HG03439 (cell line): ENCODE results near the gene IL10RB.
"Not testable (repeated sequence)": the region's sequence is repeated elsewhere in the genome, so short reads cannot be mapped to it uniquely, and the experiment has no call there.

Experiments used
- ATAC-seq: cut with Tn5 transposase; IDR thresholded peaks from one replicate; pipeline ENCODE4 v1.9.1; 2021; ENCODE audit warnings: mild to moderate bottlenecking, moderate library complexity; ENCODE audit not compliant: unreplicated experiment

The IL10RB gene

DNA sequence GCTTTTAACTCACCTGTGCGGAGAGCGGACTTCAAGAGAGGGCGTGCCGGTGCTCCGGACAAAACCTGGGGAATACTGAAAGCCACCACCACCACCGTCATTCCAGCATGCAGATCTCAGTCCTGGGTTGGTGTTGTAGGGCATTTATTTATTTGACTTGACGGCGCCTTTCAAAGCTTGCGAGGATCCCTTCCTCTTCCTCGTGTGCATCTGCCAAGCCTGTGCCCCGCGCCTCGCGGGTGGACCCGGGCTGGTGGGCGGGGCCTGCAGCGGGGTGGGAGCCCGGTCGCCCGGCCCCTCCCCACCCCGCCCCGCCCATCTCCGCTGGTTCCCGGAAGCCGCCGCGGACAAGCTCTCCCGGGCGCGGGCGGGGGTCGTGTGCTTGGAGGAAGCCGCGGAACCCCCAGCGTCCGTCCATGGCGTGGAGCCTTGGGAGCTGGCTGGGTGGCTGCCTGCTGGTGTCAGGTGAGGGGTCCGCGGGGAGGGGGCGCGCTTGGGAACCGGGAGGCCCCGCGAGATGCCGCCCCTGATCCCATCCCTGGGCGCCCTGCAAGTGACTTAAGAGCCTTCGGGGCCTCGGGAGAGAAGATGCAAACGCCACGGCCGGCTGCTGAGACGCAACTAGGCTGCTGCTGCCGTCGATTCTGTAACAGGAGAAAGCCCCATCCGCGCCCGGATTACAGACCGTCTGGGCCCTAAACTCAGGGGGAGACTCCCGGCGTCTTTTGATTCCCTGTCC is at the start of gene IL10RB:
Gene IL10RB (plus strand): TSS at position 318 of the 739 bp plus-strand sequence. CDS start 99 bp downstream, at position 417.
- peak; percentile 39 for ATAC-seq

DNA sequence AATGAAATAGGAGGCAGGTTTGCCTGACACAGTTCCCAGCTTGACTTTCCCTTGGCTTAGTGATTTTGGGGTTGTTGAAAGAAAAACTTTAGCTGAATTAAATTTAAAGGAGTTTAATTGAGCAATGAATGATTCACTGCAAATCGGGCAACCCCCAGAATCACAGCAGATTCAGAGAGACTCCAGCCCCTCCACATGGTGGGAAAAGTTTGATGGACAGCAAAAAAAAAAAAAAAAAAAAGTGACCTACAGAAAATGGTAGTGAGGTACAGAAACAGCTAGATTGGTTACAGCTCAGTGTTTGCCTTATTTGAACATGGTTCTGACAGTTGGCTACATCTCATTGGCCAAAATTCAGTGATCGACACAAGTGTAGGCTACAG is 49.0 kb upstream of the IL10RB start:
- ATAC-seq, result no peak

DNA sequence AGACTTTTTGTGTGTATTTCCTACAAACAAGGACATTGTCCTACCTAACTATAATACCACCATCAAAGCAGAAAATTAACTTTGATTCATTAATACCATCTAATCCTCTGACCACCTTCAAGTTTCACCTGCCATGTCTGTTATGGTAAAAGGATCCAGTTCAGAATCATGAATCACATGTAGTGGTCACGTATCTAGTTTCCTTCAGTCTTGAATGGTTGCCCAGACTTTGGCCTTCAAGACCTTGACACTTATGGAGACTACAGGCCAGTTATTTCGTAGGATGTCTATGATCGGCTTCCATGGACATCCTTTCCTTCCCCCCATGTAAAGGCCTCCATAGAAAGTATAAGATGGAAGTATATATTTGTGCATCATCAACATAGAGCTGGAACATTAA is 46.9 kb upstream of the IL10RB start:
- no peak for ATAC-seq

- no peak for ATAC-seq
Measured at GRCh38 chr21:33219954-33220353, 46.2 kb upstream of the IL10RB start.

DNA sequence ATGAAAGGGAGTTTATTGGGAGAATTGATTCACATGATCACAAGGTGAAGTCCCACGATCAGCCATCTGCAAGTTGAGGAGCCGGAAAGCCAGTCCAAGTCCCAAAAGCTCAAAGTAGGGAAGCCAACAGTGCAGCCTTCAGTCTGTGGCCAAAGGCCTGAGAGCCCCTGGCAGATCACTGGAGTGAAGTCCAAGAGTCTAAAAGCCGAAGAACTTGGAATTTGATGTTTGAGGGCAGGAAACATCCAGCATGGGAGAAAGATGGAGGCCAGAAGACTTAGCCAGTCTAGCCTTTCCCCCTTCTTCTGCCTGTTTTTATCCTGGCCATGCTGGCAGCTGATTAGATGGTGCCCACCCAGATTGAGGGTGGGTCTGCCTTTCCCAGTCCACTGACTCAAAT is 40.8 kb upstream of the IL10RB start:
- ATAC-seq, result not testable (repeated sequence)

DNA sequence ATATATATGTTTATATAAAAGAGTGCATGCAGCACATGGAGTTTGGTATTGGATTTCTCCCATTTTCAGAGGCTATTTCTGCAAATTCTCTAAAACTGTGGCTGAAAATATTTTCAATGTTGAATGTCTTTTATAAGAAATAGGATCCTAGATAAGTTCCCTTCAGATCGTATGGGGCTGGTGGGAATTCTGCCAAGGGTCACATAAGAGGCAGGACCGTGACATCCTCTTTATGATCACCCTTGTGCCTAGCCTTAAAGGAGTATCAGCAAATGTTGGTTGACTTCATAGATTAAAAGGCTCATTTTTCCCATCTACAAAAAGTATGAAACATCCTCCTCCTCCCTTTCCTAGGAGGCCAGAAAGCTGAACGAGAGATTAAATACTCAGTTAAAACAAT is 37.7 kb upstream of the IL10RB start:
- no peak for ATAC-seq

- ATAC-seq, result no peak
Measured at GRCh38 chr21:33229099-33229783, 36.9 kb upstream of the IL10RB start.

GRCh38 chr21:33229784-33230544 is 36.2 kb upstream of the IL10RB start, which contains the start of gene IFNAR2:
Gene IFNAR2 (plus strand): TSS chr21:33229938. CDS start chr21:33241923, 11,985 bp downstream.
- ATAC-seq, result peak; percentile 68

DNA sequence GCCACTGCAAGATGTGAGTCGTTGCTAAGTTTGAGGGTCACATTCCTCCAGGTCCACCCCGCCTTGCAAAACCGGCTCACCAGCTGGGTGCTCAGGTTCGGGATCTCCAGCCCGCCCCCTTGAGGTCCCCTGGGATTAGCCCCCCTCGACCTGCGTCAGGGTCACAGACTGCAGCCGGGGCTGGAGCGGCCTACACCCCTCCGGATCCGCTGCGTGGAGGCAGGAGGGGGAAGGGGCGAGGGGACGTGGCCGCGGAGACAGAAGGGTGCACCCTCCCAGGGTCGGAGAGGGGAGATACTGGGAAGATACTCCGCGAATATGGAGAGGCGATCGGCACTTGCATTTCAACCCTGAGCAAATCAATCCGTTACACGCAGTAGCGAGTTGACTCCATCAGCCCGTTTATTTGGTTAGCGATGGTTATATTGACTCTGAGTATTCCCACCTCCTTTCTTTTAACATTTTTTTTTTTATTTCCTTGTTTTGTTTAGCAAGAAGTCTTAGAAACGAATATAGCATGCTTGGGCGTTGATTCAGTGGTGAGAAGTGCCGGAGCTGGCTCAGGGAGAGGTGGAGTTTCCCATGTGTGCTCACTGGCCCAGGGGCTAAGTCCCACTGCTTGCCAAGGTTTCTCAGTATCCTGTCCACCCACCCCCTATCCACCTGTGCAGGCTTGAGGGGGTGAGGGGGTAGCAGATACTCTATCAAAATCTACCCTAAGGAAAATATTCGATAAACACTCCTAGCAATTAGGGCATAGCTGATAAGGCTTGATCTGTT is 35.4 kb upstream of the IL10RB start:
- ATAC-seq, result peak; percentile 21

DNA sequence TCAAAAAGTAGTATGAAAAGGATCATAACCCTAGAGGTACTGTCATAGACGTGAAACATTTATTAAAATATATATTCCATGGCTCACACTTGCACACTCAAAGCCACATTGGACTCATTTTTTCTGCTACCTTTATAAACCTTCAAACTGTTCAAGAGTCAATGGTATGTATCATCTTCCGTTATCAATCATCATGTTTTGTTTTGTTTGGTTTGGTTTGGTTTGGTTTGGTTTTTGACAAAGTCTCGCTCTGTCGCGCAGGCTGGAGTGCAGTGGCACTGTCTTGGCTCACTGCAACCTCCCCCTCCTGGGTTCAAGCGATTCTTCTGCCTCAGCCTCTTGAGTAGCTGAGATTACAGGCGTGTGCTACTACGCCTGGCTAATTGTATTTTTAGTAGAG is 34.6 kb upstream of the IL10RB start:
- no peak for ATAC-seq

- no peak for ATAC-seq
Measured at GRCh38 chr21:33232291-33233034, 33.7 kb upstream of the IL10RB start.

DNA sequence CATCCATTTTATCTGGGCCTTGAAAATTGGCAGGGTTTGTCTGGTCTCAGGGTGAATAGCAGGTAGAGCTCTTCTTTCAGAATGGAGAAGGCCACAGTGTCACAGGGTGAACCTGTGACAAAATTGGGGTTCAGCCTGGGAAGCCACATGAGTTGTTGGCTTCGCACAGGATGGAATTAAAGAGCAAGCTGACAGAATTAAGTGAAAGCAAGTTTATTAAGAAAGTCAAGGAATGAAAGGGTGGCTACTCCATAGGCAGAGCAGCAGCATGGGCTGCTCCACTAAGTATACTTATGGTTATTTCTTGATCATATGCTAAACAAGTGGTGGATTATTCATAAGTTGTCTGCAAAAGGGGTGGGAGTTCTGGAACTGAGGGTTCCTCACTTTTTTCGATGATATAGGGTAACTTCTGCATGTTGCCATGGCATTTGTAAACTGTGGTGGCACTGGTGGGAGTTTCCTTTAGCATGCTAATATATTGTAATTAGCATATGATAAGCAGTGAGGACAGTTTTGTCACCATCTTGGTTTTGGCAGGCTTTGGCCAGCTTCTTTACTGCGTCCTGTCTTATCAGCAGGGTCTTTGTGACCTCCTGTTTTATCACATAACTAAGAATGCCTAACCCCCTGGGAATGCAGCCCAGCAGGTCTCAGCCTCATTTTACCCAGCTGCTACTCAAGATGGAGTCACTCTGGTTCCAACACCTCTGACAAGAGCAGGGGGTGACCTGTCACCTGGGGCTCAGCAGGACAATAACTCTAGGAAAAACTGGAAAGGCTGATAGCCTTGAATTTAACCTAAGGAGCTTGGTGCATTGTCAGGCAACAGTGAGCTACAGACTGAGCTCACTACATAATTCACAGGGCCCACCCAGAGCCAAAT is 31.3 kb upstream of the IL10RB start:
- no peak for ATAC-seq

- ATAC-seq, result no peak
Measured at GRCh38 chr21:33236013-33236686, 30.0 kb upstream of the IL10RB start.

DNA sequence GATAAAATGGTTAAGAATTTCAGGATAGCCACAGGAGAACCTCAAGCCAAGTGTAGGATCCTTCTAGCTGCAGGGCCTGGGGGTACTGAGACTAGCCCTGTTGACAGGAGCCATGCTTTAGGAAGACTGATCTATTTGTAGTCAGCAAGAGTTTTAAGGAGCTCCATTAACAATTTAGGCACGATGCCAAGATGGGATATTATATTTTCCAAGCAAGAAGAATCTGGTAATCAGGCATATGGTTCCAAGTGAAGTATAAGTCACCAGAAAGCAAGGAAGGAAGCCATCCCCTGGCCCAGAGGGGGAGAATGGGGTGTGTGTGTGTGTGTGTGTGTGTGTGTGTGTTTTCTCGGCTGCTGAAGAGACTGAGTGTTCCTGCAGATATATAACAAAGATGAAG is 29.4 kb upstream of the IL10RB start:
- ATAC-seq, result no peak

GRCh38 chr21:33237486-33237885 is 28.7 kb upstream of the IL10RB start:
- no peak for ATAC-seq

DNA sequence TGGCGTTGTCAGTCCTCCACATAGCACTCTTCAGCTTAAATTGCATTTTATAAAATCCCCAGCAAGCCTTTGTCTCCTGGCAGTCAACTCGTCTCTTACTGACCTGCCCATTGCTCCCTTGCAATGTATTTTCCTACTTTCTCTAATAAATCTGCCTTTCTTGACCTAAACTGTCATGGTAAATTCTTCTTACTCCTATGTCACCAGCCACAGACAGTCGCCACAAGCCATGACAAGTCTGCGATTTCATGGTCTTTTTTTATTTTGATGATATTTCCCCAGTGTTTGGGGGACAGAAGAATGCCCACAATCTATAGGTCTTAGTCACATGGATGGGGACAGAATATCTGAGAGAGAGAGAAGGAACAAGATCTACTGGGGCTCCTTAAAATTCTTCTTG is 28.0 kb upstream of the IL10RB start:
- peak; percentile 19 for ATAC-seq

DNA sequence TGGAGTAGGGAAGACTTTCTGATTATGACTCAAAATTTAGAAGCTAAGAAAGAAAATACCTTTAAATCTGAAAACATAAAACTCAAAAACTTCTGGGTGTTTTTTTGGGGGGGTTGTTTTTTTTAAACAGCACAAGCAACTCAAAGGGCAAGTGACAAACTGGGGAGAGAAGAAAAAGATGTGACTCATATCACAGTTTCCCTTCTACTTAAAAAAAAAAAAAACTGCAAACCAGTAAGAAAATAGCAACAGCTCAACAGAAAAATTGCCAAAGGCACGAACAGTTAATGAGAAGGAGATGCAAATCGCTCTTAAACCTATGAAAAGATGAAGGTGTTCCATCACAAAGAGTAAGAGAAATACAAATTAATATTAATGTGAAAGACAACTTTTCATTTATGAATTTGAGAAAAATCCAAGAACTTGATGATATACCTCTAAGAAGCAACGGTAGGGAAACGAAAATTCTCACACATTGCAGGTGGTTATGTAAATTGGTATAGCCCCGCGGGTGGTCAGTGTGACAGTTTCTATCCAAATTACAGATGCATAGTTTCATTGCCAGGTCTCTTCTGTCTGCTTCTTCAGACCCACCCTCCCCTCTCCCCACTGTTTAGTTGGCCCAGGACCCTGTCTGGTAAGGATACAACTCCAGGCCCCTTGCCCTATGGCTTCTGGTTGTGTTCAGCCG is 27.5 kb upstream of the IL10RB start:
- ATAC-seq, result peak; percentile 81

DNA sequence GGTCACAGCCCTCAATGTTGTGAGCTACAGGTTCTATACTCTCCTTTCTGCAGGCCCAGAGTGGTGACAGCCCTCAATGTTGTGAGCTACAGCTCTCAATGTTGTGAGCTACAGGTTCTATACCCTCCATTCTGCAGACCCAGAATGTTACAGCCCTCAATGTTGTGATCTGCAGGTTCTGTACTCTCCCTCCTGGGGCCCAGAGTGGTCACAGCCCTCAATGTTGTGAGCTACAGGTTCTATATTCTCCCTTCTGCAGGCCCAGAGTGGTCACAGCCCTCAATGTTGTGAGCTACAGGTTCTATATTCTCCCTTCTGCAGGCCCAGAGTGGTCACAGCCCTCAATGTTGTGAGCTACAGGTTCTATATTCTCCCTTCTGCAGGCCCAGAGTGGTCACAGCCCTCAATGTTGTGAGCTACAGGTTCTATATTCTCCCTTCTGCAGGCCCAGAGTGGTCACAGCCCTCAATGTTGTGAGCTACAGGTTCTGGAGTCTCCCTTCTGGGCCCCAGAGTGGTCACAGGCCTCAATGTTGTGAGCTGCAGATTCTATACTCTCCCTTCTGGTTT is 26.5 kb upstream of the IL10RB start:
- ATAC-seq, result not testable (repeated sequence)
